H1 (cell line): ENCODE data around the gene TEAD1. TPM values are rescaled to one million over a fixed set of nuclear protein-coding genes. Genes with fewer than 3 reads are reported as not detected.

ENCODE experiments used
- CTCF ChIA-PET: fragments of 300-600 bp; sonication (Branson Sonifier 250); formaldehyde crosslinking; loops from one replicate; lab custom pipeline; 2021; ENCODE audit not compliant: partially characterized antibody; lab: Charles Lee
- POLR2A ChIA-PET: fragments of 300-600 bp; sonication (Branson Sonifier 250); formaldehyde crosslinking; loops from one replicate; lab custom pipeline; 2021; ENCODE audit warnings: inconsistent platforms; ENCODE audit not compliant: partially characterized antibody; lab: Charles Lee
- DNase-seq, 2 experiments: peaks; one replicate each; pipeline versions ENCODE4 v3.0.0 to v3.0.0-alpha.2; 2010 to 2022; ENCODE audit warnings: low spot score in 2 of 2, low read depth in 1 of 2, mixed read lengths in 1 of 2
- FAIRE-seq: peaks from 2 replicates; lab custom pipeline; 2011; peaks lifted over from hg19 to GRCh38; lab: Jason Lieb, UNC
- H2AFZ ChIP-seq: 2 replicates; pipeline ENCODE4 v1.8.1; 2012; ENCODE audit warnings: low read length, inconsistent platforms
- H2AK5ac ChIP-seq: 2 replicates; pipeline ENCODE4 v1.6.1; 2013; ENCODE audit warnings: low read depth, low read length
- H2BK120ac ChIP-seq: replicated peaks from 2 replicates; pipeline ENCODE3; 2013; ENCODE audit warnings: low read depth, low read length, inconsistent platforms
- H2BK12ac ChIP-seq: 2 replicates; pipeline ENCODE4 v1.6.1; 2013; ENCODE audit warnings: low read depth, low read length
- H2BK15ac ChIP-seq: 2 replicates; pipeline ENCODE4 v1.6.1; 2013; ENCODE audit warnings: low read length
- H2BK20ac ChIP-seq: 2 replicates; pipeline ENCODE4 v1.6.1; 2013; ENCODE audit warnings: low read length
- H2BK5ac ChIP-seq: 2 replicates; pipeline ENCODE4 v1.6.1; 2013; ENCODE audit warnings: low read depth, low read length
- H3K14ac ChIP-seq: 2 replicates; pipeline ENCODE4 v1.6.1; 2013; ENCODE audit warnings: inconsistent platforms; ENCODE audit not compliant: insufficient read length
- H3K18ac ChIP-seq: 2 replicates; pipeline ENCODE4 v1.6.1; 2013; ENCODE audit warnings: low read length; ENCODE audit errors: extremely low read depth
- H3K23ac ChIP-seq: 2 replicates; pipeline ENCODE4 v1.6.1; 2013; ENCODE audit warnings: inconsistent platforms; ENCODE audit not compliant: insufficient read length
- H3K23me2 ChIP-seq: 2 replicates; pipeline ENCODE4 v1.6.1; 2013; ENCODE audit warnings: low read depth, low read length
- H3K27ac ChIP-seq: 2 replicates; pipeline ENCODE4 v1.6.1; 2011; ENCODE audit warnings: low read depth, low read length, inconsistent platforms
- H3K27me3 ChIP-seq, 4 experiments: replicated peaks in 1 of 4; 1 replicate in 1 of 4; 2 replicates in 3 of 4; pipeline versions ENCODE4 v1.6.1 to v1.8.1; 2011 to 2013; ENCODE audit warnings: low read length in 3 of 4, mild to moderate bottlenecking in 3 of 4, inconsistent platforms in 2 of 4, mixed read lengths in 2 of 4, moderate library complexity in 1 of 4; ENCODE audit not compliant: control insufficient read depth in 3 of 4, insufficient read depth in 3 of 4; ENCODE audit errors: extremely low read depth in 1 of 4
- H3K36me3 ChIP-seq, 4 experiments: 2 replicates each; pipeline versions ENCODE4 v1.6.1 to v1.8.1; 2011 to 2013; ENCODE audit warnings: mild to moderate bottlenecking in 4 of 4, low read length in 3 of 4, moderate library complexity in 2 of 4, control low read depth in 1 of 4, inconsistent platforms in 1 of 4; ENCODE audit not compliant: insufficient read depth in 4 of 4, control insufficient read depth in 2 of 4
- H3K4ac ChIP-seq: replicated peaks from 2 replicates; pipeline ENCODE3; 2013; ENCODE audit warnings: low read length, low read depth, mixed read lengths, inconsistent platforms; ENCODE audit not compliant: insufficient read length
- H3K4me1 ChIP-seq, 4 experiments: replicated peaks in 1 of 4; 1 replicate in 1 of 4; 2 replicates in 3 of 4; pipeline versions ENCODE4 v1.6.1 to v1.8.1; 2011 to 2013; ENCODE audit warnings: low read length in 3 of 4, inconsistent platforms in 2 of 4, mixed read lengths in 1 of 4; ENCODE audit not compliant: insufficient read depth in 4 of 4, control insufficient read depth in 3 of 4
- H3K4me2 ChIP-seq, 2 experiments: 2 replicates each; pipeline versions ENCODE4 v1.6.1 to v1.8.1; 2011 to 2013; ENCODE audit warnings: low read depth in 2 of 2, low read length in 2 of 2, control low read depth in 1 of 2, inconsistent platforms in 1 of 2, mild to moderate bottlenecking in 1 of 2; ENCODE audit not compliant: insufficient read depth in 1 of 2
- H3K4me3 ChIP-seq, 4 experiments: fragments of 200-600, 300-600 bp in 1 of 4; sonication (generic), shearing (Covaris generic), sonication (Bioruptor Twin) in 1 of 4; 2 replicates each; pipeline versions ENCODE4 v1.5.1 to v1.8.1; 2011 to 2016; ENCODE audit warnings: low read length in 4 of 4, low read depth in 3 of 4, control low read depth in 2 of 4, inconsistent platforms in 2 of 4, mild to moderate bottlenecking in 2 of 4, mixed read lengths in 1 of 4, moderate library complexity in 1 of 4; ENCODE audit not compliant: insufficient read depth in 2 of 4; ENCODE audit errors: extremely low read depth in 1 of 4
- H3K56ac ChIP-seq: replicated peaks from 2 replicates; pipeline ENCODE3; 2013; ENCODE audit warnings: low read depth, mild to moderate bottlenecking, mixed read lengths, low read length, inconsistent platforms; ENCODE audit not compliant: insufficient read length
- H3K79me1 ChIP-seq: 2 replicates; pipeline ENCODE4 v1.6.1; 2013; ENCODE audit warnings: low read depth, low read length, control low read depth
- H3K79me2 ChIP-seq, 2 experiments: 2 replicates each; pipeline versions ENCODE4 v1.6.1 to v1.8.1; 2012 to 2013; ENCODE audit warnings: low read length in 2 of 2, mild to moderate bottlenecking in 2 of 2, inconsistent platforms in 1 of 2; ENCODE audit not compliant: insufficient read depth in 2 of 2, control insufficient read depth in 1 of 2
- H3K9ac ChIP-seq, 4 experiments: replicated peaks in 1 of 4; 1 replicate in 1 of 4; 2 replicates in 3 of 4; pipeline versions ENCODE4 v1.6.1 to v1.8.1; 2011 to 2013; ENCODE audit warnings: low read depth in 3 of 4, low read length in 3 of 4, control low read depth in 2 of 4, mild to moderate bottlenecking in 2 of 4, moderate library complexity in 2 of 4, inconsistent platforms in 1 of 4; ENCODE audit errors: extremely low read depth in 1 of 4
- H3K9me3 ChIP-seq, 2 experiments: 2 replicates each; pipeline versions ENCODE4 v1.6.1 to v1.8.1; 2012 to 2013; ENCODE audit warnings: mild to moderate bottlenecking in 2 of 2, moderate library complexity in 2 of 2, control low read depth in 1 of 2, inconsistent platforms in 1 of 2, low read depth in 1 of 2, low read length in 1 of 2, mixed read lengths in 1 of 2; ENCODE audit not compliant: insufficient read depth in 2 of 2
- H4K20me1 ChIP-seq, 2 experiments: replicated peaks in 1 of 2; 2 replicates each; pipeline versions ENCODE3 to v1.8.1; 2011 to 2013; ENCODE audit warnings: inconsistent platforms in 2 of 2, low read length in 2 of 2, mild to moderate bottlenecking in 1 of 2; ENCODE audit not compliant: insufficient read depth in 2 of 2, control insufficient read depth in 1 of 2
- H4K5ac ChIP-seq: 2 replicates; pipeline ENCODE4 v1.6.1; 2013; ENCODE audit warnings: low read length, low read depth, mixed read lengths, inconsistent platforms; ENCODE audit not compliant: insufficient read length
- H4K8ac ChIP-seq: 2 replicates; pipeline ENCODE4 v1.8.0; 2013; ENCODE audit warnings: mild to moderate bottlenecking, moderate library complexity, low read length, inconsistent platforms; ENCODE audit not compliant: insufficient read depth; ENCODE audit errors: extremely low read depth
- H4K91ac ChIP-seq: replicated peaks from 2 replicates; pipeline ENCODE3; 2013; ENCODE audit warnings: low read length, mixed read lengths, inconsistent platforms; ENCODE audit not compliant: insufficient read length
- KDM1A ChIP-seq: fragments of 200-600, 300-600 bp; sonication (generic); IDR thresholded peaks from 2 replicates; pipeline ENCODE4 v1.7.1; 2016; ENCODE audit warnings: mild to moderate bottlenecking, low read length, borderline replicate concordance
- POLR2A ChIP-seq, 2 experiments: IDR thresholded peaks; 1 replicate in 1 of 2; 2 replicates in 1 of 2; pipeline ENCODE4 v1.6.1; 2011; ENCODE audit warnings: low read depth in 2 of 2, low read length in 2 of 2, mild to moderate bottlenecking in 2 of 2; ENCODE audit errors: control extremely low read depth in 1 of 2
- RXRA ChIP-seq: IDR thresholded peaks from 2 replicates; pipeline ENCODE4 v1.6.1; 2011; ENCODE audit warnings: low read depth, mild to moderate bottlenecking, low read length, moderate library complexity; ENCODE audit not compliant: insufficient read depth
- WGBS, 2 experiments: shearing (Covaris generic) in 1 of 2; methylation state at CpG; one replicate each; pipeline versions ENCODE4 v1.1.6 to v1.1.7; 2013 to 2015; ENCODE audit warnings: low lambda C conversion rate in 2 of 2, mixed read lengths in 2 of 2, inconsistent platforms in 1 of 2, low coverage in 1 of 2, missing lambda C conversion rate in 1 of 2; ENCODE audit not compliant: insufficient replicate concordance in 2 of 2, insufficient coverage in 1 of 2, insufficient read length in 1 of 2; ENCODE audit errors: extremely low coverage in 1 of 2, missing lambda C conversion rate in 1 of 2; 5-methylcytosine and 5-hydroxymethylcytosine counted together
- polyA plus RNA-seq, 7 experiments: library from polyadenylated mRNA; depleted of rRNA in 3 of 7; stranded (reverse) in 5 of 7; unstranded in 2 of 7; fragments of >200 nt in 5 of 7; fragments of 200-250 nt in 2 of 7; gene quantifications; 1 replicate in 5 of 7; 2 replicates in 1 of 7; 4 replicates in 1 of 7; pipeline versions ENCODE4 v1.2.1 to v1.2.3, GENCODE V29; 2011 to 2013; ENCODE audit warnings: missing spikeins in 2 of 7, mixed read lengths in 2 of 7
- total RNA-seq: library from RNA; stranded (reverse); fragmentation: NEBNext Ultra II Directional; extraction: Animal tissue kit (Norgen Biotek cat#: 25700); gene quantifications from 2 replicates; pipeline ENCODE4 v1.2.1, GENCODE V29; 2021

Gene TEAD1
- total and polyA plus RNA-seq, 2 of the 8 experiments (the other 6 are each of a cell fraction or from before 2014, with no cell fraction given) = 15.6 to 67.4 TPM

DNA sequence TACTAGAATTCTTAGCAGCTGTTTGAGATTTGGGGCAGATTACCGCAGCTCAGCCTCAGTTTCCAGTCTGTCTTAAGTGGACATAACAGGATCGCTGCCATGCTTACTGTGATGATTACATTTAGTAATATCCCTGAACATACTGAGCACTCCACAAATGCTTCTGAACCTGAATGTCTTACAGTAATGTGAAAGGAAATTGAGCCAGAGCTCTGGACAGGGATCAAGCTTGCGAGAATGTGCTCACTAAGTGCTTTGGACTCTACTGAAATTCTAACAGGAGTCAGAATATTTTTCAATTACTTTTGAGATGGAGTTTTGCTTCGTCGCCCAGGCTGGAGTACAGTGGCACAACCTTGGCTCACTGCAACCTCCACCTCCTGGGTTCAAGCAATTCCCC, 216.3 kb downstream of the TEAD1 start:
- H4K20me1 ChIP-seq = peaks cover 0 to 2% of the 10 kb centered on the region in 2 experiments
- WGBS, 2 experiments = 84% methylated on average over 5 of the region's 5 CpGs; no CpG with 5 or more reads in 1 of the 2 experiments
- no peak for FAIRE-seq
- no peak overlapping the region for H2BK120ac ChIP-seq
- no peak overlapping the region for H3K4me2 ChIP-seq
- no peaks in the 10 kb centered on the region for H3K23me2 ChIP-seq
- no peak overlapping the region for H4K5ac ChIP-seq
- H3K27me3 ChIP-seq = no peaks in the 10 kb centered on the region
- no peak overlapping the region for H3K4ac ChIP-seq
- no peak overlapping the region for H2AFZ ChIP-seq
- no peaks in the 10 kb centered on the region for H3K9me3 ChIP-seq
- CTCF ChIA-PET = interaction anchor here (0.9 to 8.3 kb wide), 13 partner anchors 8 to 602 kb away, joined by 3 to 88 read pairs (median 4); partner anchors contain the start of gene TEAD1
- no peak overlapping the region for H3K4me3 ChIP-seq
- peaks cover 2 to 8% (median 5%) of the 10 kb centered on the region in 4 experiments; a peak in 3 of 8 replicates for H3K36me3 ChIP-seq
- H2BK20ac ChIP-seq = no peak overlapping the region
- no peak overlapping the region for H2AK5ac ChIP-seq
- H3K27ac ChIP-seq = no peak overlapping the region
- no peak overlapping the region for H3K23ac ChIP-seq
- no peaks in the 10 kb centered on the region for H3K79me2 ChIP-seq
- H3K18ac ChIP-seq = no peak overlapping the region
- no peak for DNase-seq
- H2BK15ac ChIP-seq = no peak overlapping the region
- no peaks in the 10 kb centered on the region for H3K79me1 ChIP-seq
- POLR2A ChIA-PET = no interaction called here
- H3K9ac ChIP-seq = no peak overlapping the region
- no peak overlapping the region for H2BK12ac ChIP-seq
- no peak overlapping the region for H4K91ac ChIP-seq
- peaks cover 3 to 14% (median 5%) of the 10 kb centered on the region in 4 experiments; a peak in 5 of 7 replicates for H3K4me1 ChIP-seq
- no peak overlapping the region for H4K8ac ChIP-seq
- H3K14ac ChIP-seq = no peak overlapping the region
- H3K56ac ChIP-seq = no peak overlapping the region
- no peak overlapping the region for H2BK5ac ChIP-seq
- TF ChIP-seq RXRA (no peak), KDM1A (no peak), POLR2A (IDR thresholded peaks at IDR 0.05; ENCODE audit: control extremely low read depth in 1 of 2, low read depth in 2 of 2, low read length in 2 of 2) (no peak)
